Stimulated activated CD8-positive, alpha-beta memory T cell treated with anti-CD3 and anti-CD28 coated beads, Interleukin-12 subunit alpha, Interleukin-12 subunit beta, amount 100 ng/mL, for 24 hours (primary cell): ENCODE measurements around the gene ANKRD55.
"Not testable (repeated sequence)": the region's sequence is repeated elsewhere in the genome, so short reads cannot be mapped to it uniquely, and the experiment has no call there.

ENCODE experiments used
- DNase-seq: peaks from one replicate; pipeline ENCODE4 v3.0.0-alpha.2; 2020; ENCODE audit errors: extremely low read depth

The ANKRD55 gene

GRCh38 chr5:56144211-56144610, 88.9 kb downstream of the ANKRD55 start:
- no peak for DNase-seq

- no peak for DNase-seq
These were observed 89.8 kb downstream of the ANKRD55 start for GRCh38 chr5:56143373-56143714.

GRCh38 chr5:56142614-56143372, 90.3 kb downstream of the ANKRD55 start:
- DNase-seq, result no peak

- no peak for DNase-seq
These were observed 90.9 kb downstream of the ANKRD55 start for GRCh38 chr5:56142233-56142613.

- no peak for DNase-seq
These were observed 93.1 kb downstream of the ANKRD55 start for GRCh38 chr5:56140073-56140472.

GRCh38 chr5:56130664-56131063, 102.5 kb downstream of the ANKRD55 start:
- no peak for DNase-seq

- no peak for DNase-seq
These were observed 103.8 kb downstream of the ANKRD55 start for GRCh38 chr5:56129288-56129687.

- no peak for DNase-seq
These were observed 105.0 kb downstream of the ANKRD55 start for GRCh38 chr5:56128113-56128512.

GRCh38 chr5:56126487-56127179, 106.5 kb downstream of the ANKRD55 start:
- no peak for DNase-seq

- DNase-seq, result no peak
These were observed 109.4 kb downstream of the ANKRD55 start for GRCh38 chr5:56123531-56124243.

- not testable (repeated sequence) for DNase-seq
These were observed 110.7 kb downstream of the ANKRD55 start for GRCh38 chr5:56122360-56122985.

- DNase-seq, result no peak
These were observed 114.1 kb downstream of the ANKRD55 start for GRCh38 chr5:56119050-56119449.

GRCh38 chr5:56116599-56117141, 116.5 kb downstream of the ANKRD55 start:
- DNase-seq, result no peak

GRCh38 chr5:56115589-56115988, 117.5 kb downstream of the ANKRD55 start:
- DNase-seq, result no peak

GRCh38 chr5:56112526-56113121, 120.5 kb downstream of the ANKRD55 start:
- no peak for DNase-seq

- DNase-seq, result no peak
These were observed 121.7 kb downstream of the ANKRD55 start for GRCh38 chr5:56111404-56111781.

GRCh38 chr5:56110646-56111403, 122.3 kb downstream of the ANKRD55 start:
- DNase-seq, result no peak

- DNase-seq, result no peak
These were observed 124.9 kb downstream of the ANKRD55 start for GRCh38 chr5:56108246-56108645.

GRCh38 chr5:56106837-56107236, 126.3 kb downstream of the ANKRD55 start:
- no peak for DNase-seq

GRCh38 chr5:56105511-56106291, 127.4 kb downstream of the ANKRD55 start:
- no peak for DNase-seq
